HepG2 (cell line): ENCODE results near the gene ZNF540. TPM values are rescaled to one million over a fixed set of nuclear protein-coding genes. Genes with fewer than 3 reads are reported as not detected.

Source experiments
- CCDC6 ChIP-seq: sonication (generic); formaldehyde crosslinking; IDR thresholded peaks from 2 replicates; pipeline ENCODE4 v1.8.1; 2022; ENCODE audit warnings: mild to moderate bottlenecking, missing genetic modification reagents, moderate library complexity
- EEA1 ChIP-seq: sonication (generic); formaldehyde crosslinking; IDR thresholded peaks from 2 replicates; pipeline ENCODE4 v1.5.1; 2020; ENCODE audit warnings: mild to moderate bottlenecking, missing genetic modification reagents, borderline replicate concordance
- FOXK2 ChIP-seq: fragments of 450-650 bp; IDR thresholded peaks from 2 replicates; pipeline ENCODE4 v1.6.1; 2016
- MLX ChIP-seq: IDR thresholded peaks from 2 replicates; pipeline ENCODE4 v1.6.1; 2016
- SIN3A ChIP-seq: IDR thresholded peaks from 2 replicates; pipeline ENCODE4 v1.6.1; 2011; ENCODE audit warnings: low read depth, mild to moderate bottlenecking, control low read depth, low read length, borderline replicate concordance
- SMAD3 ChIP-seq: sonication (generic); formaldehyde crosslinking; IDR thresholded peaks from 2 replicates; pipeline ENCODE4 v1.4.0; 2020; ENCODE audit warnings: missing genetic modification reagents
- TBX3 ChIP-seq: fragments of 450-650 bp; IDR thresholded peaks from 2 replicates; pipeline ENCODE4 v1.6.1; 2017; ENCODE audit warnings: antibody characterized with exemption, mild to moderate bottlenecking, inconsistent platforms, borderline replicate concordance
- ZFX ChIP-seq: sonication (generic); formaldehyde crosslinking; IDR thresholded peaks from 2 replicates; pipeline ENCODE4 v1.4.0; 2020; ENCODE audit warnings: mild to moderate bottlenecking, low read depth, missing genetic modification reagents, moderate library complexity
- ZGPAT ChIP-seq: IDR thresholded peaks from 2 replicates; pipeline ENCODE4 v1.6.1; 2016; ENCODE audit warnings: mild to moderate bottlenecking
- ZMYM4 ChIP-seq: sonication (generic); formaldehyde crosslinking; IDR thresholded peaks from 2 replicates; pipeline ENCODE4 v1.8.1; 2023; ENCODE audit warnings: mild to moderate bottlenecking, missing genetic modification reagents
- ZNF230 ChIP-seq: sonication (generic); formaldehyde crosslinking; IDR thresholded peaks from 2 replicates; pipeline ENCODE4 v1.4.0; 2020; ENCODE audit warnings: mild to moderate bottlenecking, missing genetic modification reagents
- ZNF546 ChIP-seq: sonication (generic); formaldehyde crosslinking; conservative IDR thresholded peaks from 2 replicates; pipeline ENCODE4 v1.8.1; 2023; ENCODE audit warnings: mild to moderate bottlenecking, missing genetic modification reagents
- ZNF605 ChIP-seq: sonication (generic); formaldehyde crosslinking; IDR thresholded peaks from 2 replicates; pipeline ENCODE4 v1.8.0; 2022; ENCODE audit warnings: mild to moderate bottlenecking, missing genetic modification reagents
- ZNF777 ChIP-seq: sonication (generic); formaldehyde crosslinking; IDR thresholded peaks from 2 replicates; pipeline ENCODE4 v1.4.0; 2020; ENCODE audit warnings: missing genetic modification reagents
- ZNF891 ChIP-seq: sonication (generic); formaldehyde crosslinking; IDR thresholded peaks from 2 replicates; pipeline ENCODE4 v1.5.0; 2020; ENCODE audit warnings: mild to moderate bottlenecking, missing genetic modification reagents
- polyA plus RNA-seq, 8 experiments: library from polyadenylated mRNA; depleted of rRNA in 3 of 8; stranded (reverse) in 7 of 8; unstranded in 1 of 8; fragments of >200 nt; fragmentation: Illumina TruSeq in 4 of 8; extraction: Trizol in 4 of 8; gene quantifications; 2 replicates each; pipeline versions ENCODE4 v1.2.1 to v1.2.3, GENCODE V29; 2011 to 2016; ENCODE audit warnings: low read depth in 4 of 8, missing spikeins in 1 of 8, mixed read lengths in 1 of 8; ENCODE audit not compliant: insufficient read depth in 1 of 8
- total RNA-seq, 5 experiments: library from RNA; depleted of rRNA; stranded (reverse); fragments of >200 nt; fragmentation: Illumina TruSeq; extraction: Trizol; gene quantifications; 2 replicates each; pipeline ENCODE4 v1.2.3, GENCODE V29; 2016; ENCODE audit warnings: low read depth in 1 of 5
- TF ChIP-seq, protein P1 (sequence below): sonication (generic); formaldehyde crosslinking; IDR thresholded peaks from 2 replicates; pipeline ENCODE4 v1.4.0; 2020; ENCODE audit warnings: missing genetic modification reagents, borderline replicate concordance
- TF ChIP-seq, protein P2 (sequence below): sonication (generic); formaldehyde crosslinking; IDR thresholded peaks from 2 replicates; pipeline ENCODE4 v1.8.1; 2023; ENCODE audit warnings: mild to moderate bottlenecking, inconsistent platforms, moderate library complexity, missing genetic modification reagents, borderline replicate concordance
- TF ChIP-seq, protein P3 (sequence below): sonication (generic); formaldehyde crosslinking; conservative IDR thresholded peaks from 2 replicates; pipeline ENCODE4 v1.8.1; 2023; ENCODE audit warnings: missing genetic modification reagents

Gene ZNF540
- total and polyA plus RNA-seq, 2 of the 13 experiments (the other 11 are each of a cell fraction or from before 2014, with no cell fraction given) = 0.21 to 0.40 TPM

- peak; percentile 79 for TF ChIP-seq ZFX (CRISPR knock-in tag)
- TF ChIP-seq ZMYM4 (CRISPR knock-in tag) = peak; percentile 76
- no peak for TF ChIP-seq FOXK2
- no peak for TF ChIP-seq SIN3A
- peak; percentile 59; the same call in 1 of the 2 replicates for TF ChIP-seq ZGPAT (CRISPR knock-in tag)
- TF ChIP-seq, protein P1, sequence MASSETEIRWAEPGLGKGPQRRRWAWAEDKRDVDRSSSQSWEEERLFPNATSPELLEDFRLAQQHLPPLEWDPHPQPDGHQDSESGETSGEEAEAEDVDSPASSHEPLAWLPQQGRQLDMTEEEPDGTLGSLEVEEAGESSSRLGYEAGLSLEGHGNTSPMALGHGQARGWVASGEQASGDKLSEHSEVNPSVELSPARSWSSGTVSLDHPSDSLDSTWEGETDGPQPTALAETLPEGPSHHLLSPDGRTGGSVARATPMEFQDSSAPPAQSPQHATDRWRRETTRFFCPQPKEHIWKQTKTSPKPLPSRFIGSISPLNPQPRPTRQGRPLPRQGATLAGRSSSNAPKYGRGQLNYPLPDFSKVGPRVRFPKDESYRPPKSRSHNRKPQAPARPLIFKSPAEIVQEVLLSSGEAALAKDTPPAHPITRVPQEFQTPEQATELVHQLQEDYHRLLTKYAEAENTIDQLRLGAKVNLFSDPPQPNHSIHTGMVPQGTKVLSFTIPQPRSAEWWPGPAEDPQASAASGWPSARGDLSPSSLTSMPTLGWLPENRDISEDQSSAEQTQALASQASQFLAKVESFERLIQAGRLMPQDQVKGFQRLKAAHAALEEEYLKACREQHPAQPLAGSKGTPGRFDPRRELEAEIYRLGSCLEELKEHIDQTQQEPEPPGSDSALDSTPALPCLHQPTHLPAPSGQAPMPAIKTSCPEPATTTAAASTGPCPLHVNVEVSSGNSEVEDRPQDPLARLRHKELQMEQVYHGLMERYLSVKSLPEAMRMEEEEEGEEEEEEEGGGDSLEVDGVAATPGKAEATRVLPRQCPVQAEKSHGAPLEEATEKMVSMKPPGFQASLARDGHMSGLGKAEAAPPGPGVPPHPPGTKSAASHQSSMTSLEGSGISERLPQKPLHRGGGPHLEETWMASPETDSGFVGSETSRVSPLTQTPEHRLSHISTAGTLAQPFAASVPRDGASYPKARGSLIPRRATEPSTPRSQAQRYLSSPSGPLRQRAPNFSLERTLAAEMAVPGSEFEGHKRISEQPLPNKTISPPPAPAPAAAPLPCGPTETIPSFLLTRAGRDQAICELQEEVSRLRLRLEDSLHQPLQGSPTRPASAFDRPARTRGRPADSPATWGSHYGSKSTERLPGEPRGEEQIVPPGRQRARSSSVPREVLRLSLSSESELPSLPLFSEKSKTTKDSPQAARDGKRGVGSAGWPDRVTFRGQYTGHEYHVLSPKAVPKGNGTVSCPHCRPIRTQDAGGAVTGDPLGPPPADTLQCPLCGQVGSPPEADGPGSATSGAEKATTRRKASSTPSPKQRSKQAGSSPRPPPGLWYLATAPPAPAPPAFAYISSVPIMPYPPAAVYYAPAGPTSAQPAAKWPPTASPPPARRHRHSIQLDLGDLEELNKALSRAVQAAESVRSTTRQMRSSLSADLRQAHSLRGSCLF (CRISPR knock-in tag) = no peak
- no peak for TF ChIP-seq CCDC6 (CRISPR knock-in tag)
- 0 out of 2 replicates have a peak, but pooled peaks have one; percentile 17 for TF ChIP-seq ZNF605 (CRISPR knock-in tag)
- TF ChIP-seq, protein P2, sequence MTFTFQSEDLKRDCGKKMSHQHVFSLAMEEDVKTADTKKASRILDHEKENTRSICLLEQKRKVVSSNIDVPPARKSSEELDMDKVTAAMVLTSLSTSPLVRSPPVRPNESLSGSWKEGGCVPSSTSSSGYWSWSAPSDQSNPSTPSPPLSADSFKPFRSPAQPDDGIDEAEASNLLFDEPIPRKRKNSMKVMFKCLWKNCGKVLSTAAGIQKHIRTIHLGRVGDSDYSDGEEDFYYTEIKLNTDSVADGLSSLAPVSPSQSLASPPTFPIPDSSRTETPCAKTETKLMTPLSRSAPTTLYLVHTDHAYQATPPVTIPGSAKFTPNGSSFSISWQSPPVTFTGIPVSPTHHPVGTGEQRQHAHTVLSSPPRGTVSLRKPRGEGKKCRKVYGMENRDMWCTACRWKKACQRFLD (CRISPR knock-in tag) = no peak; the same call in 1 of the 2 replicates
- peak; percentile 51; the same call in 1 of the 2 replicates for TF ChIP-seq TBX3
- 0 out of 2 replicates have a peak, but pooled peaks have one; percentile 0 for TF ChIP-seq EEA1 (CRISPR knock-in tag)
- TF ChIP-seq ZNF777 (CRISPR knock-in tag) = 0 out of 2 replicates have a peak, but pooled peaks have one; percentile 40
- TF ChIP-seq ZNF891 = 0 out of 2 replicates have a peak, but pooled peaks have one; percentile 69
- TF ChIP-seq ZNF230 (CRISPR knock-in tag) = peak; percentile 70
- 0 out of 2 replicates have a peak, but pooled peaks have one; percentile 14 for TF ChIP-seq MLX (CRISPR knock-in tag)
- peak; percentile 40; the same call in 1 of the 2 replicates for TF ChIP-seq ZNF546 (CRISPR knock-in tag)
- peak; percentile 65; the same call in 1 of the 2 replicates for TF ChIP-seq SMAD3 (CRISPR knock-in tag)
- TF ChIP-seq, protein P3, sequence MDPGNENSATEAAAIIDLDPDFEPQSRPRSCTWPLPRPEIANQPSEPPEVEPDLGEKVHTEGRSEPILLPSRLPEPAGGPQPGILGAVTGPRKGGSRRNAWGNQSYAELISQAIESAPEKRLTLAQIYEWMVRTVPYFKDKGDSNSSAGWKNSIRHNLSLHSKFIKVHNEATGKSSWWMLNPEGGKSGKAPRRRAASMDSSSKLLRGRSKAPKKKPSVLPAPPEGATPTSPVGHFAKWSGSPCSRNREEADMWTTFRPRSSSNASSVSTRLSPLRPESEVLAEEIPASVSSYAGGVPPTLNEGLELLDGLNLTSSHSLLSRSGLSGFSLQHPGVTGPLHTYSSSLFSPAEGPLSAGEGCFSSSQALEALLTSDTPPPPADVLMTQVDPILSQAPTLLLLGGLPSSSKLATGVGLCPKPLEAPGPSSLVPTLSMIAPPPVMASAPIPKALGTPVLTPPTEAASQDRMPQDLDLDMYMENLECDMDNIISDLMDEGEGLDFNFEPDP = no peak
These were observed at the start of gene ZNF540, which contains the start of gene ZNF571 (continued) for GRCh38 chr19:37594304-37594981.
